ENCODE data around the gene MIR17HG. TPM values are rescaled to one million over a fixed set of nuclear protein-coding genes. Genes with fewer than 3 reads are reported as not detected.

The MIR17HG gene
- total RNA-seq, 1 experiment from 2014 or later: 6.5 TPM

- TF ChIP-seq, protein P1, sequence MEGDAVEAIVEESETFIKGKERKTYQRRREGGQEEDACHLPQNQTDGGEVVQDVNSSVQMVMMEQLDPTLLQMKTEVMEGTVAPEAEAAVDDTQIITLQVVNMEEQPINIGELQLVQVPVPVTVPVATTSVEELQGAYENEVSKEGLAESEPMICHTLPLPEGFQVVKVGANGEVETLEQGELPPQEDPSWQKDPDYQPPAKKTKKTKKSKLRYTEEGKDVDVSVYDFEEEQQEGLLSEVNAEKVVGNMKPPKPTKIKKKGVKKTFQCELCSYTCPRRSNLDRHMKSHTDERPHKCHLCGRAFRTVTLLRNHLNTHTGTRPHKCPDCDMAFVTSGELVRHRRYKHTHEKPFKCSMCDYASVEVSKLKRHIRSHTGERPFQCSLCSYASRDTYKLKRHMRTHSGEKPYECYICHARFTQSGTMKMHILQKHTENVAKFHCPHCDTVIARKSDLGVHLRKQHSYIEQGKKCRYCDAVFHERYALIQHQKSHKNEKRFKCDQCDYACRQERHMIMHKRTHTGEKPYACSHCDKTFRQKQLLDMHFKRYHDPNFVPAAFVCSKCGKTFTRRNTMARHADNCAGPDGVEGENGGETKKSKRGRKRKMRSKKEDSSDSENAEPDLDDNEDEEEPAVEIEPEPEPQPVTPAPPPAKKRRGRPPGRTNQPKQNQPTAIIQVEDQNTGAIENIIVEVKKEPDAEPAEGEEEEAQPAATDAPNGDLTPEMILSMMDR (conservative IDR thresholded peaks at IDR 0.05): no peak
- TF ChIP-seq EZH2 (IDR thresholded peaks at IDR 0.05; ENCODE audit: low read depth): no peak
These were observed 44.5 kb upstream of the MIR17HG start for GRCh38 chr13:91303031-91303430.

DNA sequence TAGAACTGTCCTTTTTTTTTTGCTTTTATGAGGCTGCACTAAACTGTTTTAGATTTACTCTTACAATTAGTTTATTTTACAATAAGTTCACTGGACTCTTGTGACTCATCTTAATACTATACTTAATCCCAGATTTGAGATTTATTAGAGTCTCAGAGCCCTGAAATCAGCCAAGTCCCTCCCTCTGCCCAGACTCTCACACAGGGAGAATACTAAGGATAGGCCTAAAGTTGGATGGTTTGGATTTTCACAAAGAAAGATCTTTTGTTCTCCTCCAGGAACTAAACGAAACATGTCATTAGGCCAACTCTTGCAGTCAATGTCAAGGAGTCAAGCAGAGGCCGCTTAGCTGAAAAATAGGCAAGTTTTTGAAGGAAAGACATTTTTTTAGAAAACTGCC is 42.7 kb upstream of the MIR17HG start:
- no peak overlapping the region for H3K4me3 ChIP-seq
- no peaks in the 10 kb centered on the region for H3K27me3 ChIP-seq (ENCODE audit: insufficient read depth, low read depth)
- no peaks in the 10 kb centered on the region for H4K20me1 ChIP-seq (ENCODE audit: insufficient read depth)
- no peaks in the 10 kb centered on the region for H3K9me3 ChIP-seq (ENCODE audit: insufficient read depth, low read depth)
- no peaks in the 10 kb centered on the region for H3K9me2 ChIP-seq (ENCODE audit: insufficient read depth)
- CTCF ChIA-PET: no interaction called here
- POLR2A ChIA-PET (ENCODE audit: unreplicated experiment): no interaction called here
- H3K36me3 ChIP-seq (ENCODE audit: low read depth): no peaks in the 10 kb centered on the region
- BruUV-seq (replicated peaks): no TSS peak
- no peak overlapping the region for H3K4me2 ChIP-seq
- no peaks in the 10 kb centered on the region for H3F3A ChIP-seq (ENCODE audit: insufficient read depth, low read depth)
- intact Hi-C loops (cut with micrococcal nuclease; ENCODE audit: unreplicated experiment): no loop called here
- no peak for DNase-seq
- no peak overlapping the region for H2AFZ ChIP-seq
- H3K4me1 ChIP-seq (replicated peaks; ENCODE audit: insufficient read depth): no peaks in the 10 kb centered on the region
- H3K79me2 ChIP-seq (ENCODE audit: low read depth): no peaks in the 10 kb centered on the region
- no peak overlapping the region for H3K27ac ChIP-seq
- no peak for TF ChIP-seq EZH2 (IDR thresholded peaks at IDR 0.05; ENCODE audit: low read depth)
- TF ChIP-seq, protein P1 (conservative IDR thresholded peaks at IDR 0.05): no peak

More at GRCh38 chr13:91303031-91303430, 44.5 kb upstream of the MIR17HG start:
- CTCF ChIA-PET: no interaction called here
- H3K27ac ChIP-seq: no peak overlapping the region
- no peak overlapping the region for H3K4me3 ChIP-seq
- no TSS peak for BruUV-seq (replicated peaks)
- H3K79me2 ChIP-seq (ENCODE audit: low read depth): no peaks in the 10 kb centered on the region
- no peak for DNase-seq
- no peaks in the 10 kb centered on the region for H3K36me3 ChIP-seq (ENCODE audit: low read depth)
- H3K9me3 ChIP-seq (ENCODE audit: insufficient read depth, low read depth): no peaks in the 10 kb centered on the region
- no peak overlapping the region for H3K4me2 ChIP-seq
- no peaks in the 10 kb centered on the region for H3K4me1 ChIP-seq (replicated peaks; ENCODE audit: insufficient read depth)
- no peaks in the 10 kb centered on the region for H3K27me3 ChIP-seq (ENCODE audit: insufficient read depth, low read depth)
- no peaks in the 10 kb centered on the region for H3K9me2 ChIP-seq (ENCODE audit: insufficient read depth)
- POLR2A ChIA-PET (ENCODE audit: unreplicated experiment): no interaction called here
- H2AFZ ChIP-seq: no peak overlapping the region
- intact Hi-C loops (cut with micrococcal nuclease; ENCODE audit: unreplicated experiment): no loop called here
- H3F3A ChIP-seq (ENCODE audit: insufficient read depth, low read depth): no peaks in the 10 kb centered on the region
- H4K20me1 ChIP-seq (ENCODE audit: insufficient read depth): no peaks in the 10 kb centered on the region

DNA sequence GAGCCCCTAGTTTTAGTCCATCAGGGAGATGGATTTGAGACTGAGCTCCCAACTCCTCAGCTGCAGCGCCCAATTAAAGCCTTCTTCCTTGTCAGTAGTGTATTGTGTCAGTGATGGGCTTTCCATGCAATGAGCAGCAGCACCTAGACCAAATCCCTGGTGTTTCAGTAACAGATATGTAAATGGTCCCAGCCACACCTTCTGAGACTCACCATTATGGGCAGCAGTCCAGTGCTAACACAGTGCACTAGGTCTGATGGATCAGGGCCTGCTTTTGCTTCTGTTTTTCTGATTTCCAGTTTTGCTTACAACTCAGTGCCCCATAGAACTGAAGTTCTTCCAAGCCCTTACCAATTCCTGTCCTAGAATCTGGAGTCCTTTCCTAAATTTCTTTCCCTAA is 41.8 kb upstream of the MIR17HG start:
- intact Hi-C loops (cut with micrococcal nuclease; ENCODE audit: unreplicated experiment): no loop called here
- H3K27ac ChIP-seq: no peak overlapping the region
- H3K4me2 ChIP-seq: no peak overlapping the region
- no peak for DNase-seq
- BruUV-seq (replicated peaks): no TSS peak
- no peak for TF ChIP-seq EZH2 (IDR thresholded peaks at IDR 0.05; ENCODE audit: low read depth)
- TF ChIP-seq, protein P1 (conservative IDR thresholded peaks at IDR 0.05): no peak
- no peak overlapping the region for H3K4me3 ChIP-seq
- H4K20me1 ChIP-seq (ENCODE audit: insufficient read depth): no peaks in the 10 kb centered on the region
- no peaks in the 10 kb centered on the region for H3K9me2 ChIP-seq (ENCODE audit: insufficient read depth)
- H3K79me2 ChIP-seq (ENCODE audit: low read depth): no peaks in the 10 kb centered on the region
- no peaks in the 10 kb centered on the region for H3K36me3 ChIP-seq (ENCODE audit: low read depth)
- no peak overlapping the region for H2AFZ ChIP-seq
- H3K9me3 ChIP-seq (ENCODE audit: insufficient read depth, low read depth): no peaks in the 10 kb centered on the region
- no peaks in the 10 kb centered on the region for H3K27me3 ChIP-seq (ENCODE audit: insufficient read depth, low read depth)
- H3K4me1 ChIP-seq (replicated peaks; ENCODE audit: insufficient read depth): no peaks in the 10 kb centered on the region
- no peaks in the 10 kb centered on the region for H3F3A ChIP-seq (ENCODE audit: insufficient read depth, low read depth)
- POLR2A ChIA-PET (ENCODE audit: unreplicated experiment): no interaction called here
- CTCF ChIA-PET: no interaction called here
